ENCODE results near the gene GAP43. TPM values are rescaled to one million over a fixed set of nuclear protein-coding genes. Genes with fewer than 3 reads are reported as not detected.
A peak's percentile ranks its signal among the peaks of the same experiment; 100 is the strongest.

GAP43 gene
- total RNA-seq, 1 donor from 2014 or later = 42.9 TPM

DNA sequence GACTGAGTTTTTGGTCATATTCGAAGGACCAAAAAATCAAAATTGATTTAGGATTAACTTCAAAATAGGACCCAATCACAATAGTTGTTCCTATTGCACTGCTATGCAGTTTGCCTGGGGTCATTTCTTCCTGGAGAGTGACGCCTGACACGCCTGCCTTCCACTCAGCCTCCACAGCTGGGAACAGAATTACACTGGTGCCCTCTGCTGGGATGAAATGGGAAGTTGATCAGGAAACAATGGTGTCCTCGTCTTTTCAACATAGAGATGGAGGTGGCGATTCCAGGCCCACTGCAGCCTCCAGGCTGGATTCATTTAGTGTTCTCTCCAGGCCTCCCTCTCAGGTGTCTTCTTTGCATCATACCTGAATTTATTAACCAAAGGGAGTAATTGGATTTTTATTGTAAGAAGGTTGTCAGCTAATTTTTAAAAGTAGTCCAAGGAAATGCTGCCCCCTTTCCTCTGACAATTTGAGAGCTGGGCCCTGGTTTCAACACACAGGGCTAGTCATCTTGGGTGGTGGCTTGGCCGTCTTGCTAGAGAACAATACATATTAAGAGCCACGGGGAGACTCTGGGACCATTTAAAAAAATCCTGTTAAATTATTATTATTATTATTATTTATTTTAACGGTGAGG is 69.7 kb downstream of the GAP43 start:
- H3K27me3 Mint-ChIP-seq (ENCODE audit: low read depth) = no peaks in the 10 kb centered on the region
- peaks cover 5% of the 10 kb centered on the region for H3K9me3 Mint-ChIP-seq
- H3K27ac Mint-ChIP-seq (ENCODE audit: unreplicated experiment) = peak overlapping the region; percentile 78
- TF ChIP-seq, protein P1, sequence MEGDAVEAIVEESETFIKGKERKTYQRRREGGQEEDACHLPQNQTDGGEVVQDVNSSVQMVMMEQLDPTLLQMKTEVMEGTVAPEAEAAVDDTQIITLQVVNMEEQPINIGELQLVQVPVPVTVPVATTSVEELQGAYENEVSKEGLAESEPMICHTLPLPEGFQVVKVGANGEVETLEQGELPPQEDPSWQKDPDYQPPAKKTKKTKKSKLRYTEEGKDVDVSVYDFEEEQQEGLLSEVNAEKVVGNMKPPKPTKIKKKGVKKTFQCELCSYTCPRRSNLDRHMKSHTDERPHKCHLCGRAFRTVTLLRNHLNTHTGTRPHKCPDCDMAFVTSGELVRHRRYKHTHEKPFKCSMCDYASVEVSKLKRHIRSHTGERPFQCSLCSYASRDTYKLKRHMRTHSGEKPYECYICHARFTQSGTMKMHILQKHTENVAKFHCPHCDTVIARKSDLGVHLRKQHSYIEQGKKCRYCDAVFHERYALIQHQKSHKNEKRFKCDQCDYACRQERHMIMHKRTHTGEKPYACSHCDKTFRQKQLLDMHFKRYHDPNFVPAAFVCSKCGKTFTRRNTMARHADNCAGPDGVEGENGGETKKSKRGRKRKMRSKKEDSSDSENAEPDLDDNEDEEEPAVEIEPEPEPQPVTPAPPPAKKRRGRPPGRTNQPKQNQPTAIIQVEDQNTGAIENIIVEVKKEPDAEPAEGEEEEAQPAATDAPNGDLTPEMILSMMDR (conservative IDR thresholded peaks at IDR 0.05) = peak; percentile 88
- H3K36me3 Mint-ChIP-seq (ENCODE audit: low read depth) = peaks cover 3% of the 10 kb centered on the region
- H3K4me1 Mint-ChIP-seq = peaks cover 26% of the 10 kb centered on the region
- DNase-seq (ENCODE audit: low read depth, low spot score) = peak; percentile 88
- H3K4me3 Mint-ChIP-seq = peak overlapping the region; percentile 20

DNA sequence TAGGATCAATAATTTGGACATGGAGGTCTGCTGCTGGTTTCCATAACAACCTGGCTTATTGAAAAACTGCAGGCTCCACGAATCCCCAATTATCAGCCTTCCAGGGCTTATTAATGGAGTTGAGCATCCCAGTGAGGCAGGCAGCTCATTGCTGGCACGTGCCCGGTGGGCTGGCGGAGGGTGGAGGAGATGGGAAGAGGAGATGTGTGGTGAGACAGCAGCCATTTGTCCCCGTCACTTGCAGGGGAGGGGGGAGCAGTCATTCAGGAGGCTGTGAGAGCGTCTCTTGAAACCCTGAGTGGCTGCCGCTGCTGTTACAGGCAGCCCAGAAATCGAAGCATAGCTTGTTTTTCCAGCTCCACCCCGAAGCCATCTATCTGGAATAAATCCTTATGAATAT is 70.6 kb downstream of the GAP43 start:
- no peaks in the 10 kb centered on the region for H3K36me3 Mint-ChIP-seq (ENCODE audit: low read depth)
- H3K4me1 Mint-ChIP-seq = peaks cover 33% of the 10 kb centered on the region
- TF ChIP-seq, protein P1 (conservative IDR thresholded peaks at IDR 0.05) = no peak
- H3K27me3 Mint-ChIP-seq (ENCODE audit: low read depth) = no peaks in the 10 kb centered on the region
- DNase-seq (ENCODE audit: low read depth, low spot score) = no peak
- H3K9me3 Mint-ChIP-seq = peaks cover 2% of the 10 kb centered on the region
- H3K27ac Mint-ChIP-seq (ENCODE audit: unreplicated experiment) = peak overlapping the region; percentile 89
- no peak overlapping the region for H3K4me3 Mint-ChIP-seq

DNA sequence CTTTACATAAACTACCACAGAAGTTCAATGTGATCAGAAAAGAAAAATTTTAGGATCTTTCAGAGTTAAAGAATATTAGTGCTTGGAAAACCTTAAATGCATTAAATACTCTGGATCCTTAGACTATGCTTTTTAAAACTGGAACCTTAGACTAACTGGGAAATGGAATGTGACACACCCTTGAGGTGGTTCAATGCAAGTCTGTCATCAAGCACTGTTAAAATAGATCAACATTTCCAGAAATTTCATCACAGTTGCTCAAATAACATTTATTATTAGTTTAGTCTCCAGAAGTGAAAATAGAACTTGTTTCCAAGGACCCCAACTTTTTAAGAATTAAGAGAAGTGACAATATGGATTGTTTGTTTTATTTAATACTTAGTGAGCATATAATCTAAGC is 71.8 kb downstream of the GAP43 start:
- H3K9me3 Mint-ChIP-seq = no peaks in the 10 kb centered on the region
- no peak for DNase-seq (ENCODE audit: low read depth, low spot score)
- H3K27me3 Mint-ChIP-seq (ENCODE audit: low read depth) = no peaks in the 10 kb centered on the region
- H3K4me1 Mint-ChIP-seq = peaks cover 40% of the 10 kb centered on the region
- no peak overlapping the region for H3K4me3 Mint-ChIP-seq
- no peaks in the 10 kb centered on the region for H3K36me3 Mint-ChIP-seq (ENCODE audit: low read depth)
- TF ChIP-seq, protein P1 (conservative IDR thresholded peaks at IDR 0.05) = no peak
- H3K27ac Mint-ChIP-seq (ENCODE audit: unreplicated experiment) = no peak overlapping the region

DNA sequence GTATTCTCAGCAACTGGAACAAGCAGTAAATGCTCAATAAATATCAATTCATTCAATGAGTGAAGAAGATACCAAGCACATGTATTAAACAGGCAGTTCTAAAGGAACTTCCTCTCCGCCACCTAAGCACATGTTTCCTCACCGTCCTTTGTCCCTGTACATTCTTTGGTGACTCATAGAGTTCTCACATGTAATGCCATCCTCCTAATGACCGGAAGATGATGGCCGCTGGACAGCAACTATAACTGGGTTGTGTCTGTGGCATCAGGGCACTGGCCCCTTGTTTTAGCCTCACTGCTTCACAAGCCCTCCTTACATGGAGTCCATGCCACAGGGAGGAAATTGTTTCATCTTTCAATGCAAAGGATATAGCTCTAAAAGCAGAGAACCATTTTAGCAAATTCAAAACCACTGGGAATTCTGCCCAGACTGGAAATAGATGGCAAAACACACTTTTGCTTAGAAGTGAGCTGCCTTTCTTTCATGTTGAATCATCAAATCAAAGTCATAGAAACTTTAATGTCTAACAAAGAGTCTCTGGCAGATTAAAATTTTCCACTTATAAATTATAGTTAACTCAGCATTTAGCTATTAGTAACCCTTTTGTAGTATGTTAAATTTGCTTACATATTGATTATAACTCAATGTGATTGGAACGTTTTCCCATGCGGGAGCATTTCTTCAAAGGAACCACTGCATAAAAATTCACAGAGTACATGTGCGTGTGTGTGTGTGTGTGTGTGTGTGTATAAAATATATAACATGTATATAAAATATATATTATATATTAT is 74.1 kb downstream of the GAP43 start:
- Mint-ChIP-seq H3K36me3 (ENCODE audit: low read depth) (no peaks in the 10 kb centered on the region), H3K27ac (ENCODE audit: unreplicated experiment) (no peak overlapping the region), H3K27me3 (ENCODE audit: low read depth) (no peaks in the 10 kb centered on the region), H3K4me3 (no peak overlapping the region), H3K4me1 (peaks cover 30% of the 10 kb centered on the region), H3K9me3 (no peaks in the 10 kb centered on the region)
- TF ChIP-seq, protein P1 (conservative IDR thresholded peaks at IDR 0.05) = no peak
- no peak for DNase-seq (ENCODE audit: low read depth, low spot score)

DNA sequence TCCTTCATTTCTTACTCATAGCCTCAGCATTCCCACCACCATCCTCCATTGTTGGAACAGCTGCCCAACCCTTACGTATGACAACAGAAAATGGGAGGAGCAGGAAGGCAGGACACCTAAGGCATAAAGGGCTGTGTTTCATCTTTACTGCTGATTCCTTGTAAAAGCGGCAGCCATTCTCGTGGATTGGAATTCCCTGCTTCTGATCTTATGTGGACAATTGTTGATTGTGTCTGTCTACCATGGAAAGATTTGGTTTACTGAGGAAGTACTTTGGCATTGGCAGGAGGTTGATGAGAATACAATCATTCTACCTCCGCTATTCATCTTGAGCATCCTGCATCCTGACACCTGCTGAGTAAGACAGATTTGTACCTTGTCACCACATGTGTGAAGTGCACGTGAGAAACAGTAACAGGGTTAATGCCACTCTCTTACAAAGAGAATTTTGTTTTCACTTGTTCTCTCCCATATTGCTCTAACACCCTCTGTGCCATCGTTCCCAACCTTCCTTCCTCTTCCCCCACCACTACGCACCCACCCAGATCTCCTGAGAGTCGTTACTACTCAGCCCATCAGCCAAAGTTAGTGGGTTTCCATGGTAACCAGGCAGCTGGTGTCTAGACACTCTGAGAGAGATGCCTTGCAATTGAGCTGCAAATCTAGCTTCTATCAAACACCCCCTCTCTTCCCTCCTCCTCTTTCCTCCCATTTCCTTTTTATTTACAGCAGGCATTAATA is 75.7 kb downstream of the GAP43 start:
- Mint-ChIP-seq H3K27ac (ENCODE audit: unreplicated experiment) (no peak overlapping the region), H3K9me3 (no peaks in the 10 kb centered on the region), H3K4me1 (peaks cover 14% of the 10 kb centered on the region), H3K4me3 (no peak overlapping the region), H3K36me3 (ENCODE audit: low read depth) (no peaks in the 10 kb centered on the region), H3K27me3 (ENCODE audit: low read depth) (no peaks in the 10 kb centered on the region)
- no peak for DNase-seq (ENCODE audit: low read depth, low spot score)
- TF ChIP-seq, protein P1 (conservative IDR thresholded peaks at IDR 0.05) = no peak

Measured in neural crest cell (in vitro differentiated cells).